ENCODE results near the gene CDNF. TPM values are rescaled to one million over a fixed set of nuclear protein-coding genes. Genes with fewer than 3 reads are reported as not detected.
"Not testable (repeated sequence)": the region's sequence is repeated elsewhere in the genome, so short reads cannot be mapped to it uniquely, and the experiment has no call there.

CDNF gene
- total RNA-seq, 1 donor from 2014 or later: 0.61 TPM

DNA sequence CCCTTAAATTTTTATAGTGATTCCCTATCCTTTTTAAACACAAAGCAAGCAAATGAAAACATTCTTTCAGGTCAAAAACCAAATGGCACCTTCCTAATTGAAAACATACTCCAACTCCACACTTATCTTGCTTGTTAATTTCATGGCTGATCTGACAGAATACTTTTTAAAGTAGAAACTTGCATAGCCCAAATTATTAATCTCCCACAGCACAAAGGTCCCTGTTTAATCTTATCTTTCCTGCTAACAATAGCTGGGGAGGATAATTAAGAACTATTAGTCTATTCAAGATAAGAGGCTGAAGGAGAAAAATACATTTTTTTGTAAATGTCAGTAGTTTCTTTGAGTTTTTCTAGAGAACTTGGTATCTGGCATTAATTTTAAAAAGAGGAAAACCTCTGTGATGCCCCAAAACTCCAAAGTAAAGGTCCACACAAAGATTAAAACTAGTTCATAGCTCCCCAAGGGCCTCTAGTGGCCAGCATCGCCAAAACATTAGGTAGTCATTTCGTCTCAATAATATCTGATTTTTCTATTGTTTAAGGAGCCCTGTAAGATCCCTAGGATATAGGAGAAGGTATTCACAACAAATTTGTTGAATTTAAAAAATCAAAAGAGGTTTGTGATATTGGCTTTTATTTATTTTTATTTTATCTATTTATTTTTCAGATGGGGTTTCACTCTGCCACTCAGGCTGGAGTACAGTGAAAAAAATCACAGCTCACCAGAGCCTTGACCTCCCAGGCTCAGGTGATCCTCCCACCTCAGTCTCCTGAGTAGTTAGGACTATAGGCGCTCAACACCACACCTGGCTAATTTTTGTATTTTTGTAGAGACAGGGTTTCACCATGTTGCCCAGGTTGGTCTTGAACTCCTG lies 14.7 kb downstream of the CDNF start:
- TF ChIP-seq, protein P1, sequence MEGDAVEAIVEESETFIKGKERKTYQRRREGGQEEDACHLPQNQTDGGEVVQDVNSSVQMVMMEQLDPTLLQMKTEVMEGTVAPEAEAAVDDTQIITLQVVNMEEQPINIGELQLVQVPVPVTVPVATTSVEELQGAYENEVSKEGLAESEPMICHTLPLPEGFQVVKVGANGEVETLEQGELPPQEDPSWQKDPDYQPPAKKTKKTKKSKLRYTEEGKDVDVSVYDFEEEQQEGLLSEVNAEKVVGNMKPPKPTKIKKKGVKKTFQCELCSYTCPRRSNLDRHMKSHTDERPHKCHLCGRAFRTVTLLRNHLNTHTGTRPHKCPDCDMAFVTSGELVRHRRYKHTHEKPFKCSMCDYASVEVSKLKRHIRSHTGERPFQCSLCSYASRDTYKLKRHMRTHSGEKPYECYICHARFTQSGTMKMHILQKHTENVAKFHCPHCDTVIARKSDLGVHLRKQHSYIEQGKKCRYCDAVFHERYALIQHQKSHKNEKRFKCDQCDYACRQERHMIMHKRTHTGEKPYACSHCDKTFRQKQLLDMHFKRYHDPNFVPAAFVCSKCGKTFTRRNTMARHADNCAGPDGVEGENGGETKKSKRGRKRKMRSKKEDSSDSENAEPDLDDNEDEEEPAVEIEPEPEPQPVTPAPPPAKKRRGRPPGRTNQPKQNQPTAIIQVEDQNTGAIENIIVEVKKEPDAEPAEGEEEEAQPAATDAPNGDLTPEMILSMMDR (IDR thresholded peaks at IDR 0.05): peak; percentile 65
- Histone ChIP-seq H3K9me3 (no peaks in the 10 kb centered on the region), H3K27me3 (no peaks in the 10 kb centered on the region), H3K27ac (no peak overlapping the region), H3K4me3 (no peak overlapping the region), H3K4me1 (no peaks in the 10 kb centered on the region), H3K36me3 (no peaks in the 10 kb centered on the region)
- intact Hi-C loops (cut with DNase I): loop anchor here (10.0 kb wide), 1 partner anchor 318 kb away; no protein-coding TSS in a partner anchor
- ATAC-seq (peak; percentile 70), DNase-seq (no peak)

DNA sequence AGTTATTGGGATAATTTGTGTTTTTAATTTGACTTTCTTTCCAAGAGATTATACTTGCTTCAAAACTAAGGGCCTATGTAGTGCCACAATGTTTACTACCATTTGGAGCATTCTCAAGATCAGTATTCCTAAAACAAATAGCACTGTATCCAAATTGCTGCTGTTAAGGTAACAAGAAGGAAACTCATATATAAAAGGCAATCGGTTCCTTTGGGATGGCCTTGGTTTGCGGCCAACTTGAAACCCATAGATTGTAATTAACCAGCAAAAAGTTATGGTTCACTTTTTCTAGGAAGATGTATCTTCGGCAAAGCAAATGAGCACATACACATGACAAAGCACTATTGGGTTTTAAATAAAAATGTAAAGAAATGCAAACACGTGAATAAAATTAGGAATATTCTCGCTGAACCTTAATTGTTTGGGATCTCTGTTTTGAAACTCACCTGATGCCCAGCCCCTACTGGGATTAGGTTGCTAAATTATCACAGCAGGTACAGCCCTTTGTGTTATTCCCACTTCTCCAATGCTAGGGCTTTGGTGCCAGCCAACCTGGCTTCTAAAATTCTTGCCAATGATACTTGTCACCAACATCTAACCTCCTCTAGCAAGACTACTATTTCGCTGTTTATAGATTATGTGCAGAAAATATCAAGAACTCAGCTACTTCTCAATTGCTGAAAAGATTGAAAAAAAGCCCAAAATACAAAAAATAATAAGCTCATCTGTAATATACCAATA lies 16.0 kb downstream of the CDNF start:
- Histone ChIP-seq H3K27me3 (no peaks in the 10 kb centered on the region), H3K9me3 (no peaks in the 10 kb centered on the region), H3K36me3 (no peaks in the 10 kb centered on the region), H3K4me3 (no peak overlapping the region), H3K4me1 (no peaks in the 10 kb centered on the region), H3K27ac (no peak overlapping the region)
- DNase-seq (no peak), ATAC-seq (no peak)
- intact Hi-C loops (cut with DNase I): loop anchor here (10.0 kb wide), 1 partner anchor 317 kb away; no protein-coding TSS in a partner anchor
- TF ChIP-seq, protein P1 (IDR thresholded peaks at IDR 0.05): no peak

DNA sequence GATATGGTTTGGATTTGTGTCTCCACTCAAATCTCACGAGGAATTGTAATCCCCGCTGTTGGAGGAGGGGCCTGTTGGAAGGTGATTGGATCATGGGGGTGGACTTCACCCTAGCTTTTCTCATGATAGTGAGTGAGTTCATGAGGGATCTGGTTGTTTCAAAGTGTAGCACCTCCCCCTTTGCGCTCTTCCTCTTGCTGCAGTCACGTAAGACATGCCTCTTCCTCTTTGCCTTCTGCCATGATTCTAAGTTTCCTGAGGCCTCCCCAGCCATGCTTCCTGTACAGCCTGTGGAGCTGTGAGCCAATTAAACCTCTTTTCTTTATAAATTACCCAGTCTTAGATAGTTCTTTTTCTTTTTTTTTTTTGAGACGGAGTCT lies 17.1 kb downstream of the CDNF start:
- no peaks in the 10 kb centered on the region for H3K27me3 ChIP-seq
- no peak overlapping the region for H3K4me3 ChIP-seq
- no peak for ATAC-seq
- H3K4me1 ChIP-seq: no peaks in the 10 kb centered on the region
- no peak for DNase-seq
- no peak overlapping the region for H3K27ac ChIP-seq
- no peaks in the 10 kb centered on the region for H3K36me3 ChIP-seq
- H3K9me3 ChIP-seq: no peaks in the 10 kb centered on the region
- TF ChIP-seq, protein P1 (IDR thresholded peaks at IDR 0.05): no peak
- intact Hi-C loops (cut with DNase I): loop anchor here (10.0 kb wide), 1 partner anchor 316 kb away; no protein-coding TSS in a partner anchor

DNA sequence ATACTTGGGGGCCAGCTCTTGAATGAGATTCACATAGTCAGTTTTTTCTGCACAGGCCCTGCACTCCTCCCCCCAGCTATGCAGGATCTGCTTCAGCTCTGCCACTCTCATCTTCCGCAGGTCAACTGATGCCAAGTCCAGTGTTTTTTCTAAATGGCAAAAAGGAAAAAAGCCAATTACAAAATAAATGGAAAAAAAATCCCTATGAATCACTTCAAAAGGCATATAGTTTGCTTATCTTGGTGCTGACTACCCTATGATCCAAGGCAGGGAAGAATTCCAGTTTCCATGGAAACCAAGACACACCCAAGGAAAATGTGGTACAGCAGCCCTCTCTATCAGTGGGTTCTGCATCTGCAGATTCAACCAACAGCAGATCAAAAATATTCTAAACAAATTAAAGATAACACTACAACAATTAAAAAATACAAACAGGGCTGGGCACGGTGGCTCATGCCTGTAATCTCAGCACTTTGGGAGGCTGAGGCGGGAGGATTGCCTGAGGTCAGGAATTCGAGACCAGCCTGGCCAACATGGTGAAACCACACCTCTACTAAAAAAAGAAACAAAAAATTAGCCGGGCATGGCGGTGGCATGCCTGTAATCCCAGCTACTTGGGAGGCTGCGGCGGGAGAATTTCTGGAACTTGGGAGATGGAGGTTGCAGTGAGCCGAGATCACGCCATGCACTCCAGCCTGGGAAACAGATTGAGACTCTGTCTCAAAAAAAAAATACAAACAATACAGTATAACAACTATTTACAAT lies 17.6 kb downstream of the CDNF start:
- Histone ChIP-seq H3K36me3 (no peaks in the 10 kb centered on the region), H3K4me3 (no peak overlapping the region), H3K27me3 (no peaks in the 10 kb centered on the region), H3K27ac (no peak overlapping the region), H3K9me3 (no peaks in the 10 kb centered on the region), H3K4me1 (no peaks in the 10 kb centered on the region)
- ATAC-seq (no peak), DNase-seq (no peak)
- intact Hi-C loops (cut with DNase I): loop anchor here (10.0 kb wide), 1 partner anchor 315 kb away; no protein-coding TSS in a partner anchor
- TF ChIP-seq, protein P1 (IDR thresholded peaks at IDR 0.05): no peak

DNA sequence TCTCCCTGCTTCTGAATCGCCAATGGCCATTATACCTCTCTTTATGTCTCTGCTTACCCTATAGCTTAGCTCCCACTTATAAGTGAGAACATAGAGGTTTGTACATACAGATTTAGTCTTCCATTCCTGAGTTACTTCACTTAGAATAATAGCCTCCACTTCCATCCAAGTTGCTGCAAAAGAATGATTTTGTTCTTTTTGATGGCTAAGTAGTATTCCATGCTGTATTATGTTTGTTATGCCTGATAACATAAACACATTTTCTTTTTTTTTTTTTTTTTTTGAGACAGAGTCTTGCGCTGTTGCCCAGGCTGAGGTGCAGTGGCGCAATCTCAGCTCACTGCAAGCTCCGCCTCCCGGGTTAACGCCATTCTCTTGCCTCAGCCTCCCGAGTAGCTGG lies 21.1 kb downstream of the CDNF start:
- H3K4me3 ChIP-seq; ATAC-seq; H3K27me3 ChIP-seq; H3K4me1 ChIP-seq; H3K27ac ChIP-seq; intact Hi-C loops (cut with DNase I); H3K36me3 ChIP-seq; DNase-seq; H3K9me3 ChIP-seq: not testable (repeated sequence)
